ENCODE measurements around the gene SH3TC1. TPM values are rescaled to one million over a fixed set of nuclear protein-coding genes. Genes with fewer than 3 reads are reported as not detected.

SH3TC1 gene
- total and polyA plus RNA-seq, 4 donors = 6.5 to 34.6 (median 25.8) TPM

DNA sequence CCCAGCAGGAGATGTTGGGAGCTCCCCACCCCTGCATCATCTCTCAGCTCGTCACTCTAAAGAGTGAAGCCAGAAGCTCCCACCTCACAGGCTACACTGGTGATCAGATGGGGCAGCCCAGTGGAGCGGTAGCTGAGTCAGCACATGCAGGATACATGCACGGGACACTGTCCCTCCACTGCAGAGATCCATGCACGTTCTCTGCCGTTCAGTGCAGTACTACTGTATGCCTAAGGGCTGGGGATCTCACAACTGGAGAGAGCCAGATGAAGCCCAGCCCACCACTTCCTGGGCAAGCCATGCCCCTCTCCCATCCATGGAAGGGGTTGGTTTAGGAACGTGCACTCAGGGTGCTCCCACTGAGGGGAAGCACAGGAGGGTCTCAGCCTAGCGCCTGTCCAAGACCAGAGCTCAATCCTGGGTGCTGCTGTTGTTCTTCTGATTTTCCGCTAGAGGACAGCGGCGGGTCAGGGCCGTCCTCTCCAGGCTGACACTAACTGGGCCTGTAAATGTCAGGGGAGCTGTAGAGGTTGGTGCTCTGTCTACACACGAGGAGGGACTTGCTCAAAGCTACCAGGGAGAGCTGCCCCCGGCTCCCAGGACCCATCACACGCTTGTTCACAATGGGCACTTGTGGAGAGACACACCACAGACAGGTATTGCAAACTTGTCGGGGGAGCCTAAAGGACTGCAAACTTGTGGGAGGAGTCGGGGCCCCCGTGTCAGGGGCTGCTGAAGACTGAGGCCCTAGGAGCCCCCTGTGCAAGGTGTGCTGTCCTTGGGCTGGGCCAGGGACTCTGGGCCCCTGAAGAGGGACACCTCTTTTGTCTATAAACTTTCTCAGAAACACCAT, 22.3 kb upstream of the SH3TC1 start:
- no peaks in the 10 kb centered on the region for H3K36me3 ChIP-seq (ENCODE audit: control insufficient read depth in 4 of 4, insufficient read depth in 3 of 4, low read depth in 1 of 4, low read length in 3 of 4)
- no peaks in the 10 kb centered on the region for H3K9me3 ChIP-seq (ENCODE audit: control insufficient read depth in 4 of 4, low read length in 3 of 4)
- 32% methylated on average over 17 of the region's 17 CpGs for WGBS
- H3K4me3 ChIP-seq (ENCODE audit: low read depth in 1 of 3, low read length in 3 of 3) = no peak overlapping the region
- no peak overlapping the region for H3K9ac ChIP-seq (ENCODE audit: low read depth in 1 of 2, low read length in 2 of 2)
- no peaks in the 10 kb centered on the region for H3K27me3 ChIP-seq (ENCODE audit: control insufficient read depth in 4 of 4, insufficient read depth in 4 of 4, low read length in 3 of 4)
- DNase-seq (ENCODE audit: low spot score) = no peak
- H3K27ac ChIP-seq (ENCODE audit: low read depth in 1 of 2, low read length in 2 of 2) = no peak overlapping the region
- TF ChIP-seq FOXA1 (IDR thresholded peaks at IDR 0.05) = no peak
- TF ChIP-seq YY1 (IDR thresholded peaks at IDR 0.05) = no peak
- TF ChIP-seq, protein P1, sequence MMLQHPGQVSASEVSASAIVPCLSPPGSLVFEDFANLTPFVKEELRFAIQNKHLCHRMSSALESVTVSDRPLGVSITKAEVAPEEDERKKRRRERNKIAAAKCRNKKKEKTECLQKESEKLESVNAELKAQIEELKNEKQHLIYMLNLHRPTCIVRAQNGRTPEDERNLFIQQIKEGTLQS (IDR thresholded peaks at IDR 0.05) = no peak
- TF ChIP-seq, protein P2, sequence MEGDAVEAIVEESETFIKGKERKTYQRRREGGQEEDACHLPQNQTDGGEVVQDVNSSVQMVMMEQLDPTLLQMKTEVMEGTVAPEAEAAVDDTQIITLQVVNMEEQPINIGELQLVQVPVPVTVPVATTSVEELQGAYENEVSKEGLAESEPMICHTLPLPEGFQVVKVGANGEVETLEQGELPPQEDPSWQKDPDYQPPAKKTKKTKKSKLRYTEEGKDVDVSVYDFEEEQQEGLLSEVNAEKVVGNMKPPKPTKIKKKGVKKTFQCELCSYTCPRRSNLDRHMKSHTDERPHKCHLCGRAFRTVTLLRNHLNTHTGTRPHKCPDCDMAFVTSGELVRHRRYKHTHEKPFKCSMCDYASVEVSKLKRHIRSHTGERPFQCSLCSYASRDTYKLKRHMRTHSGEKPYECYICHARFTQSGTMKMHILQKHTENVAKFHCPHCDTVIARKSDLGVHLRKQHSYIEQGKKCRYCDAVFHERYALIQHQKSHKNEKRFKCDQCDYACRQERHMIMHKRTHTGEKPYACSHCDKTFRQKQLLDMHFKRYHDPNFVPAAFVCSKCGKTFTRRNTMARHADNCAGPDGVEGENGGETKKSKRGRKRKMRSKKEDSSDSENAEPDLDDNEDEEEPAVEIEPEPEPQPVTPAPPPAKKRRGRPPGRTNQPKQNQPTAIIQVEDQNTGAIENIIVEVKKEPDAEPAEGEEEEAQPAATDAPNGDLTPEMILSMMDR (IDR thresholded peaks at IDR 0.05; ENCODE audit: low read depth, low read length, missing input control) = peak; percentile 84
- peak; percentile 90 to 97 for TF ChIP-seq RAD21 (IDR thresholded peaks at IDR 0.05)
- TF ChIP-seq GABPA (IDR thresholded peaks at IDR 0.05 in 1 of 2, conservative IDR thresholded peaks at IDR 0.05 in 1 of 2) = no peak
- TF ChIP-seq HNF4A (conservative IDR thresholded peaks at IDR 0.05) = no peak
- H3K4me1 ChIP-seq (ENCODE audit: control insufficient read depth in 4 of 4, insufficient read depth in 4 of 4, low read length in 3 of 4) = peaks cover 0 to 3% (median 1%) of the 10 kb centered on the region in 4 donors

DNA sequence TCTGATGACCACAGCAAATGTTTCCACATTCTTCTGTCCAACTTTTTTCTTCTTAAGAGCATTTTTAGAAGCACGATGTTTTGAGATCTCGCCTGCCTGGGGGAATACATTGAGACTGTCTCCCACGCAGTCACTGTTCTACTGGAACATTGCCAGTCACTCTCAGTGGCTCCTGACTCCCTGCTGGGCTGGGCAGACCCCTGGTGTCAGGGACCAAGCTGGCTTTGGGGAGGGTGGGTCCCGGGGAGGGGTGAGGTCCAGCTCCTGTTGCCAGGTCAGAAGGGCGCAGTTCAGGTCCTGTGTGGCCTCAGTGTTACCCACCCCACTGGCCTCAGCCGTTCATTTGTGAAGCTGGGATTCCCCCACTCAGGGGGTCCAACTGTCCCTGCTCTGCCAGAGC, 21.5 kb upstream of the SH3TC1 start:
- TF ChIP-seq, protein P2 (IDR thresholded peaks at IDR 0.05; ENCODE audit: low read depth, low read length, missing input control) = no peak
- TF ChIP-seq JUND (IDR thresholded peaks at IDR 0.05) (no peak), YY1 (IDR thresholded peaks at IDR 0.05) (no peak), HNF4A (conservative IDR thresholded peaks at IDR 0.05) (no peak)
- TF ChIP-seq, protein P3, sequence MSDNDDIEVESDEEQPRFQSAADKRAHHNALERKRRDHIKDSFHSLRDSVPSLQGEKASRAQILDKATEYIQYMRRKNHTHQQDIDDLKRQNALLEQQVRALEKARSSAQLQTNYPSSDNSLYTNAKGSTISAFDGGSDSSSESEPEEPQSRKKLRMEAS (IDR thresholded peaks at IDR 0.05) = no peak
- H3K27me3 ChIP-seq (ENCODE audit: control insufficient read depth in 4 of 4, insufficient read depth in 4 of 4, low read length in 3 of 4) = no peaks in the 10 kb centered on the region
- H3K4me3 ChIP-seq (ENCODE audit: low read depth in 1 of 3, low read length in 3 of 3) = no peak overlapping the region
- DNase-seq (ENCODE audit: low spot score) = no peak
- 74% methylated on average over 6 of the region's 6 CpGs for WGBS
- H3K4me1 ChIP-seq (ENCODE audit: control insufficient read depth in 4 of 4, insufficient read depth in 4 of 4, low read length in 3 of 4) = peaks cover 0 to 11% (median 4%) of the 10 kb centered on the region in 4 donors
- H3K9ac ChIP-seq (ENCODE audit: low read depth in 1 of 2, low read length in 2 of 2) = no peak overlapping the region
- H3K36me3 ChIP-seq (ENCODE audit: control insufficient read depth in 4 of 4, insufficient read depth in 3 of 4, low read depth in 1 of 4, low read length in 3 of 4) = no peaks in the 10 kb centered on the region
- H3K27ac ChIP-seq (ENCODE audit: low read depth in 1 of 2, low read length in 2 of 2) = no peak overlapping the region
- H3K9me3 ChIP-seq (ENCODE audit: control insufficient read depth in 4 of 4, low read length in 3 of 4) = no peaks in the 10 kb centered on the region

DNA sequence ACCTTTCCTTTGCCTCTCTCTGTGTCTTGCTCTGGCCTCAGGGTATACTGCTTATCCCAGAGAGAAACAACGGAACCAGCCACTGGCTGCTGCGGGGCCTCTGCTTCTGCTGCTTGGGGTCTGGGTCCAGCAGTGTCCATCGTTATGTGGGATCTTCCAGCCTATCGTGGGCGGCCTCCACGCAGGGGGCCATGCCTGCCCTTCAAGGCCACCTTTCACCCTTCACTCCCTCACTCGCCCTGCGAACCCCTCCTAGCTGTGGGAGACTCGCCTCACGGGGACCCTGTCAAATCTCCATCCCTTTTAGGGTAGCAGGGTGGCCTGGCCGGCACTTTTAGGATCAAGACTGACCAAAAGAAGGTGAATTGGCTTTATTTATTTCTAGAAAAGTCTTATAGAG, 21.1 kb upstream of the SH3TC1 start:
- Histone ChIP-seq H3K27me3 (ENCODE audit: control insufficient read depth in 4 of 4, insufficient read depth in 4 of 4, low read length in 3 of 4) (no peaks in the 10 kb centered on the region), H3K4me3 (ENCODE audit: low read depth in 1 of 3, low read length in 3 of 3) (no peak overlapping the region), H3K4me1 (ENCODE audit: control insufficient read depth in 4 of 4, insufficient read depth in 4 of 4, low read length in 3 of 4) (peaks cover 0 to 11% (median 5%) of the 10 kb centered on the region in 4 donors), H3K9ac (ENCODE audit: low read depth in 1 of 2, low read length in 2 of 2) (no peak overlapping the region), H3K27ac (ENCODE audit: low read depth in 1 of 2, low read length in 2 of 2) (no peak overlapping the region), H3K9me3 (ENCODE audit: control insufficient read depth in 4 of 4, low read length in 3 of 4) (no peaks in the 10 kb centered on the region), H3K36me3 (ENCODE audit: control insufficient read depth in 4 of 4, insufficient read depth in 3 of 4, low read depth in 1 of 4, low read length in 3 of 4) (no peaks in the 10 kb centered on the region)
- WGBS = 94% methylated on average over 11 of the region's 11 CpGs
- DNase-seq (ENCODE audit: low spot score) = no peak
- TF ChIP-seq HNF4A (conservative IDR thresholded peaks at IDR 0.05) (no peak), FOXA1 (IDR thresholded peaks at IDR 0.05) (no peak), EGR1 (IDR thresholded peaks at IDR 0.05; ENCODE audit: low read depth in 2 of 2) (no peak), YY1 (IDR thresholded peaks at IDR 0.05) (no peak), NR2F2 (IDR thresholded peaks at IDR 0.05) (no peak)
- TF ChIP-seq, protein P4, sequence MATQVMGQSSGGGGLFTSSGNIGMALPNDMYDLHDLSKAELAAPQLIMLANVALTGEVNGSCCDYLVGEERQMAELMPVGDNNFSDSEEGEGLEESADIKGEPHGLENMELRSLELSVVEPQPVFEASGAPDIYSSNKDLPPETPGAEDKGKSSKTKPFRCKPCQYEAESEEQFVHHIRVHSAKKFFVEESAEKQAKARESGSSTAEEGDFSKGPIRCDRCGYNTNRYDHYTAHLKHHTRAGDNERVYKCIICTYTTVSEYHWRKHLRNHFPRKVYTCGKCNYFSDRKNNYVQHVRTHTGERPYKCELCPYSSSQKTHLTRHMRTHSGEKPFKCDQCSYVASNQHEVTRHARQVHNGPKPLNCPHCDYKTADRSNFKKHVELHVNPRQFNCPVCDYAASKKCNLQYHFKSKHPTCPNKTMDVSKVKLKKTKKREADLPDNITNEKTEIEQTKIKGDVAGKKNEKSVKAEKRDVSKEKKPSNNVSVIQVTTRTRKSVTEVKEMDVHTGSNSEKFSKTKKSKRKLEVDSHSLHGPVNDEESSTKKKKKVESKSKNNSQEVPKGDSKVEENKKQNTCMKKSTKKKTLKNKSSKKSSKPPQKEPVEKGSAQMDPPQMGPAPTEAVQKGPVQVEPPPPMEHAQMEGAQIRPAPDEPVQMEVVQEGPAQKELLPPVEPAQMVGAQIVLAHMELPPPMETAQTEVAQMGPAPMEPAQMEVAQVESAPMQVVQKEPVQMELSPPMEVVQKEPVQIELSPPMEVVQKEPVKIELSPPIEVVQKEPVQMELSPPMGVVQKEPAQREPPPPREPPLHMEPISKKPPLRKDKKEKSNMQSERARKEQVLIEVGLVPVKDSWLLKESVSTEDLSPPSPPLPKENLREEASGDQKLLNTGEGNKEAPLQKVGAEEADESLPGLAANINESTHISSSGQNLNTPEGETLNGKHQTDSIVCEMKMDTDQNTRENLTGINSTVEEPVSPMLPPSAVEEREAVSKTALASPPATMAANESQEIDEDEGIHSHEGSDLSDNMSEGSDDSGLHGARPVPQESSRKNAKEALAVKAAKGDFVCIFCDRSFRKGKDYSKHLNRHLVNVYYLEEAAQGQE (IDR thresholded peaks at IDR 0.05) = no peak
- TF ChIP-seq, protein P5, sequence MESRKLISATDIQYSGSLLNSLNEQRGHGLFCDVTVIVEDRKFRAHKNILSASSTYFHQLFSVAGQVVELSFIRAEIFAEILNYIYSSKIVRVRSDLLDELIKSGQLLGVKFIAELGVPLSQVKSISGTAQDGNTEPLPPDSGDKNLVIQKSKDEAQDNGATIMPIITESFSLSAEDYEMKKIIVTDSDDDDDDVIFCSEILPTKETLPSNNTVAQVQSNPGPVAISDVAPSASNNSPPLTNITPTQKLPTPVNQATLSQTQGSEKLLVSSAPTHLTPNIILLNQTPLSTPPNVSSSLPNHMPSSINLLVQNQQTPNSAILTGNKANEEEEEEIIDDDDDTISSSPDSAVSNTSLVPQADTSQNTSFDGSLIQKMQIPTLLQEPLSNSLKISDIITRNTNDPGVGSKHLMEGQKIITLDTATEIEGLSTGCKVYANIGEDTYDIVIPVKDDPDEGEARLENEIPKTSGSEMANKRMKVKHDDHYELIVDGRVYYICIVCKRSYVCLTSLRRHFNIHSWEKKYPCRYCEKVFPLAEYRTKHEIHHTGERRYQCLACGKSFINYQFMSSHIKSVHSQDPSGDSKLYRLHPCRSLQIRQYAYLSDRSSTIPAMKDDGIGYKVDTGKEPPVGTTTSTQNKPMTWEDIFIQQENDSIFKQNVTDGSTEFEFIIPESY (IDR thresholded peaks at IDR 0.05) = no peak
